ENCODE results near the gene GRM7. TPM values are rescaled to one million over a fixed set of nuclear protein-coding genes. Genes with fewer than 3 reads are reported as not detected.
A peak's percentile ranks its signal among the peaks of the same experiment; 100 is the strongest.

GRM7 gene
- total RNA-seq, 2 donors from 2014 or later: 0.33 to 1.3 TPM

- DNase-seq: peak in 3 of 4 donors; percentile 11 to 59 (median 31)
- TF ChIP-seq CTCF (IDR thresholded peaks at IDR 0.05): no peak
- TF ChIP-seq POLR2A (IDR thresholded peaks at IDR 0.05): no peak
- no peaks in the 10 kb centered on the region for H3K36me3 ChIP-seq (replicated peaks in 1 of 2; ENCODE audit: insufficient read depth in 1 of 2, low read depth in 2 of 2)
- peak; percentile 97 for ATAC-seq
- WGBS, 2 donors: 10 to 11% methylated on average over 2 of the region's 2 CpGs
- intact Hi-C loops (cut with DNase I): no loop called here
- peaks cover 23% of the 10 kb centered on the region for H3K4me1 ChIP-seq
- peak overlapping the region in 2 of 4 donors; percentile 23 to 35 for H3K27ac ChIP-seq
- no peaks in the 10 kb centered on the region for H3K27me3 ChIP-seq
- H3K4me3 ChIP-seq: no peak overlapping the region
- H3K9me3 ChIP-seq: no peaks in the 10 kb centered on the region
Measured at GRCh38 chr3:7382293-7383010, 521.5 kb downstream of the GRM7 start.

- WGBS, 2 donors: 63 to 67% methylated on average over 2 of the region's 2 CpGs
- no peak for TF ChIP-seq CTCF (IDR thresholded peaks at IDR 0.05)
- no peak for TF ChIP-seq POLR2A (IDR thresholded peaks at IDR 0.05)
- Histone ChIP-seq H3K27me3 (no peaks in the 10 kb centered on the region), H3K9me3 (no peaks in the 10 kb centered on the region), H3K4me3 (no peak overlapping the region), H3K27ac (no peak overlapping the region), H3K4me1 (peaks cover 21% of the 10 kb centered on the region), H3K36me3 (replicated peaks in 1 of 2; ENCODE audit: insufficient read depth in 1 of 2, low read depth in 2 of 2) (no peaks in the 10 kb centered on the region)
- intact Hi-C loops (cut with DNase I): no loop called here
- no peak for DNase-seq
- ATAC-seq: no peak
Measured at GRCh38 chr3:7385635-7386034, 524.7 kb downstream of the GRM7 start.

GRCh38 chr3:7388026-7388425, 527.1 kb downstream of the GRM7 start:
- intact Hi-C loops (cut with DNase I): no loop called here
- WGBS, 2 donors: 87 to 91% methylated on average over 2 of the region's 2 CpGs
- ATAC-seq: no peak
- no peak overlapping the region for H3K27ac ChIP-seq
- no peak for DNase-seq
- no peak overlapping the region for H3K4me3 ChIP-seq
- H3K36me3 ChIP-seq (replicated peaks in 1 of 2; ENCODE audit: insufficient read depth in 1 of 2, low read depth in 2 of 2): no peaks in the 10 kb centered on the region
- TF ChIP-seq POLR2A (IDR thresholded peaks at IDR 0.05) (no peak), CTCF (IDR thresholded peaks at IDR 0.05) (no peak)
- H3K27me3 ChIP-seq: no peaks in the 10 kb centered on the region
- H3K4me1 ChIP-seq: peaks cover 6% of the 10 kb centered on the region
- H3K9me3 ChIP-seq: no peaks in the 10 kb centered on the region

- no peaks in the 10 kb centered on the region for H3K36me3 ChIP-seq (replicated peaks in 1 of 2; ENCODE audit: insufficient read depth in 1 of 2, low read depth in 2 of 2)
- no peak overlapping the region for H3K4me3 ChIP-seq
- intact Hi-C loops (cut with DNase I): no loop called here
- H3K27me3 ChIP-seq: no peaks in the 10 kb centered on the region
- DNase-seq (no peak), ATAC-seq (no peak)
- TF ChIP-seq CTCF (IDR thresholded peaks at IDR 0.05) (no peak), POLR2A (IDR thresholded peaks at IDR 0.05) (no peak)
- no peaks in the 10 kb centered on the region for H3K4me1 ChIP-seq
- WGBS, 2 donors: 94 to 100% methylated on average over 1 of the region's 1 CpG
- no peaks in the 10 kb centered on the region for H3K9me3 ChIP-seq
- no peak overlapping the region for H3K27ac ChIP-seq
Measured at GRCh38 chr3:7392206-7392605, 531.3 kb downstream of the GRM7 start.

Data from body of pancreas (tissue), 4 donors.